ENCODE results near the gene CHD6. TPM values are rescaled to one million over a fixed set of nuclear protein-coding genes. Genes with fewer than 3 reads are reported as not detected.

The CHD6 gene
- total RNA-seq, 1 experiment from 2014 or later = 98.5 TPM

DNA sequence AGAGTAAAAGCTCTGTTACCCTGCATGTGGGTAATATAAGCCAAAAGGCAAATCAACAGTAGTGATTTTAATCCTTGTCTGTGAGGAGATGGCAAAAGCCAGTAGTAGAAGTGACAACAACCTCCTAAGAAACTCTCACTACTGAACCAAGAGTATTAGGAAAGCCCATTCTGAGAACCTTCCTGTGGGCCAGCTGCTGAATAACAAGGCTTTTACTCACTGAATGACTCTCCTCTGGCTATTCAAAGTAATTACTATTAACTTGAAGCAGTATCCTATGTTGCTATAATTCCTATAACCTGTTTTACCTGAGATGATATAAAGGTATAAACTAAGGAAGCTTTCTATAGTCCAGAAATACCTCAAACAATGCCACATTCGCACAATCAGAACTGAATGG, 55.1 kb downstream of the CHD6 start:
- Mint-ChIP-seq H3K27me3 (ENCODE audit: unreplicated experiment) (no peaks in the 10 kb centered on the region), H3K36me3 (ENCODE audit: insufficient read depth, unreplicated experiment) (no peaks in the 10 kb centered on the region), H3K4me1 (ENCODE audit: low read depth, unreplicated experiment) (peaks cover 29% of the 10 kb centered on the region), H3K4me3 (ENCODE audit: low read depth, unreplicated experiment) (no peak overlapping the region), H3K9me3 (ENCODE audit: low read depth, unreplicated experiment) (no peaks in the 10 kb centered on the region), H3K27ac (ENCODE audit: unreplicated experiment) (no peak overlapping the region)
- intact Hi-C loops (cut with micrococcal nuclease; ENCODE audit: unreplicated experiment) = loop anchor here (5.0 kb wide), 1 partner anchor 36 kb away; no protein-coding TSS in a partner anchor
- BruUV-seq (replicated peaks) = no TSS peak
- DNase-seq = no peak
- CTCF ChIA-PET = no interaction called here
- TF ChIP-seq, protein P1, sequence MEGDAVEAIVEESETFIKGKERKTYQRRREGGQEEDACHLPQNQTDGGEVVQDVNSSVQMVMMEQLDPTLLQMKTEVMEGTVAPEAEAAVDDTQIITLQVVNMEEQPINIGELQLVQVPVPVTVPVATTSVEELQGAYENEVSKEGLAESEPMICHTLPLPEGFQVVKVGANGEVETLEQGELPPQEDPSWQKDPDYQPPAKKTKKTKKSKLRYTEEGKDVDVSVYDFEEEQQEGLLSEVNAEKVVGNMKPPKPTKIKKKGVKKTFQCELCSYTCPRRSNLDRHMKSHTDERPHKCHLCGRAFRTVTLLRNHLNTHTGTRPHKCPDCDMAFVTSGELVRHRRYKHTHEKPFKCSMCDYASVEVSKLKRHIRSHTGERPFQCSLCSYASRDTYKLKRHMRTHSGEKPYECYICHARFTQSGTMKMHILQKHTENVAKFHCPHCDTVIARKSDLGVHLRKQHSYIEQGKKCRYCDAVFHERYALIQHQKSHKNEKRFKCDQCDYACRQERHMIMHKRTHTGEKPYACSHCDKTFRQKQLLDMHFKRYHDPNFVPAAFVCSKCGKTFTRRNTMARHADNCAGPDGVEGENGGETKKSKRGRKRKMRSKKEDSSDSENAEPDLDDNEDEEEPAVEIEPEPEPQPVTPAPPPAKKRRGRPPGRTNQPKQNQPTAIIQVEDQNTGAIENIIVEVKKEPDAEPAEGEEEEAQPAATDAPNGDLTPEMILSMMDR (IDR thresholded peaks at IDR 0.05; ENCODE audit: unreplicated experiment) = no peak

DNA sequence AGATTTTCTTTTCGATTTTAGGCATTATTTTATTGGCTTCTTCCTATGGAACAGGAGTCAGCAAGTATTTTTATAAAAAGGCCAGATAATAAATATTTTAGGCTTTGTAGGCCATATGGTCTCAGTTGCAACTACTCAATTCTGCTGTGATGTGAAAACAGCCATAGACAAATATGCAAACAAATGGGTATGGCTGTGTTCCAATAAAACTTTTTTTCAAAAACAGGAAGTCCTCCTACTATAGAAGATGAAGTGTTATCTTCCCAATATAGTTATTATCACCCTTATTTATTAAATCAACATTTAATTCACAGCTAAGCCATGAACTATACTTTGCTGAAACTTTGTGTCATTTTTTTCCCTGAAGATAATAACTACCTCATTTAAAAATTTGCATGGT, 57.2 kb downstream of the CHD6 start:
- BruUV-seq (replicated peaks) = no TSS peak
- Mint-ChIP-seq H3K4me1 (ENCODE audit: low read depth, unreplicated experiment) (peaks cover 28% of the 10 kb centered on the region), H3K36me3 (ENCODE audit: insufficient read depth, unreplicated experiment) (no peaks in the 10 kb centered on the region), H3K9me3 (ENCODE audit: low read depth, unreplicated experiment) (no peaks in the 10 kb centered on the region), H3K27me3 (ENCODE audit: unreplicated experiment) (no peaks in the 10 kb centered on the region), H3K4me3 (ENCODE audit: low read depth, unreplicated experiment) (no peak overlapping the region), H3K27ac (ENCODE audit: unreplicated experiment) (no peak overlapping the region)
- CTCF ChIA-PET = no interaction called here
- DNase-seq = no peak
- TF ChIP-seq, protein P1 (IDR thresholded peaks at IDR 0.05; ENCODE audit: unreplicated experiment) = no peak
- intact Hi-C loops (cut with micrococcal nuclease; ENCODE audit: unreplicated experiment) = loop anchor here (5.0 kb wide), 1 partner anchor 34 kb away; no protein-coding TSS in a partner anchor

DNA sequence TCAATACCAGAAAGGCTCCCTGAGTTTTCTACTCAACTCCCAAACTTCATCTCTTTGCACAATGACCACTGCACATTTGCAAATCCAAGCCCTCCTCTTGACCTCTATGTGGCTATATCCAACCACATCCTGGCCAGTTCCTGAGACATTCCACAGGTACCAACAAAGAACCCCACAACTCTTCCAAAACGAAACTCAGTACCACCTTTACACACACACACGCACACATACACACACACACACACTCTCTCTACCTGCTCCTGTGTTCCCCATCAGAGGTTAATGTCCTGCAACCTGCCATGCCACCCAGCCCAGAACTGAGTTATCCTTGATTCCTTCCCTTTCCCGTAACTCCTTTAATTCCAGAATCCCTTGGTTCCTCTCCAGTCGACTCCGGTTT, 58.5 kb downstream of the CHD6 start:
- CTCF ChIA-PET = no interaction called here
- DNase-seq = no peak
- intact Hi-C loops (cut with micrococcal nuclease; ENCODE audit: unreplicated experiment) = loop anchor here (5.0 kb wide), 1 partner anchor 32 kb away; no protein-coding TSS in a partner anchor
- BruUV-seq (replicated peaks) = no TSS peak
- H3K9me3 Mint-ChIP-seq (ENCODE audit: low read depth, unreplicated experiment) = no peaks in the 10 kb centered on the region
- no peaks in the 10 kb centered on the region for H3K27me3 Mint-ChIP-seq (ENCODE audit: unreplicated experiment)
- no peak overlapping the region for H3K27ac Mint-ChIP-seq (ENCODE audit: unreplicated experiment)
- no peak overlapping the region for H3K4me3 Mint-ChIP-seq (ENCODE audit: low read depth, unreplicated experiment)
- no peaks in the 10 kb centered on the region for H3K36me3 Mint-ChIP-seq (ENCODE audit: insufficient read depth, unreplicated experiment)
- TF ChIP-seq, protein P1 (IDR thresholded peaks at IDR 0.05; ENCODE audit: unreplicated experiment) = no peak
- peaks cover 23% of the 10 kb centered on the region for H3K4me1 Mint-ChIP-seq (ENCODE audit: low read depth, unreplicated experiment)

DNA sequence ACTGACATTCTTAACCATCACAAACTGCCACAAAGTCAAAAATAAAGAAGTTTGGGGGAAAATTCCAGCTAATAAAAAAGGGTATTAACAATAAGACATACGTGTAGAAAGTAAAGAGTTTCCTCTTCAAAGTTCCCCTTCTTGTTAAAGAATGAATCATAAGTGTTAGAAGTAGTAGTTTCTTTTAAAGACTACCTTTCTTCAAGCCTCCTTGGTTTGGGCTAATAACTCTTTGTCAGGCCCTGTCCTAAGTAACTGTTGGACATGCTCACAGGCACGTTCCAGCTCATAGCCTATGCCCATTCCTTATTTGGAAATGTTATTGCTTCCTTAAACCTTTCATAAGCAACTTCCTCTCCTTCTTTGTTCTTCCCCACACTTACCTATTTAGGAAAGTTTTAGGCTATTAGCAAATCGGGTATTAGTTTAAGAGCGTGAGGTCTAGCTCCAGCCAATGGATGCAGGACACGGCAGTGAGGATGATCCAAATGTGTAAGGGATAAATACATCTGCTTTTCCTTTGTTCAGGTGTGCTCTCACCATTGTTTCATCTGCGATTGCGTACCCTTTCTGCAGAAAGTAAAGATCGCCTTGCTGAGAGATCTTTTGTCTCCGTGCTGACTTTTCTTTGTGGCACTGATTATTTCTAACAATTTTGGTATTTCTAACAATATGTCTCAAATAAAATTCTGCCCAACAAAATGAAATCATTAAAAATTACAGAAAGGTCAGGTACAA, 64.9 kb downstream of the CHD6 start:
- Mint-ChIP-seq H3K27ac (ENCODE audit: unreplicated experiment) (peak overlapping the region; percentile 14), H3K4me1 (ENCODE audit: low read depth, unreplicated experiment) (peaks cover 19% of the 10 kb centered on the region), H3K4me3 (ENCODE audit: low read depth, unreplicated experiment) (no peak overlapping the region), H3K27me3 (ENCODE audit: unreplicated experiment) (no peaks in the 10 kb centered on the region), H3K36me3 (ENCODE audit: insufficient read depth, unreplicated experiment) (peaks cover 7% of the 10 kb centered on the region), H3K9me3 (ENCODE audit: low read depth, unreplicated experiment) (no peaks in the 10 kb centered on the region)
- intact Hi-C loops (cut with micrococcal nuclease; ENCODE audit: unreplicated experiment) = no loop called here
- DNase-seq = no peak
- BruUV-seq (replicated peaks) = no TSS peak
- TF ChIP-seq, protein P1 (IDR thresholded peaks at IDR 0.05; ENCODE audit: unreplicated experiment) = no peak
- CTCF ChIA-PET = no interaction called here

Measured in Calu3 (cell line).